ENCODE measurements around the gene UCK1.

DNA sequence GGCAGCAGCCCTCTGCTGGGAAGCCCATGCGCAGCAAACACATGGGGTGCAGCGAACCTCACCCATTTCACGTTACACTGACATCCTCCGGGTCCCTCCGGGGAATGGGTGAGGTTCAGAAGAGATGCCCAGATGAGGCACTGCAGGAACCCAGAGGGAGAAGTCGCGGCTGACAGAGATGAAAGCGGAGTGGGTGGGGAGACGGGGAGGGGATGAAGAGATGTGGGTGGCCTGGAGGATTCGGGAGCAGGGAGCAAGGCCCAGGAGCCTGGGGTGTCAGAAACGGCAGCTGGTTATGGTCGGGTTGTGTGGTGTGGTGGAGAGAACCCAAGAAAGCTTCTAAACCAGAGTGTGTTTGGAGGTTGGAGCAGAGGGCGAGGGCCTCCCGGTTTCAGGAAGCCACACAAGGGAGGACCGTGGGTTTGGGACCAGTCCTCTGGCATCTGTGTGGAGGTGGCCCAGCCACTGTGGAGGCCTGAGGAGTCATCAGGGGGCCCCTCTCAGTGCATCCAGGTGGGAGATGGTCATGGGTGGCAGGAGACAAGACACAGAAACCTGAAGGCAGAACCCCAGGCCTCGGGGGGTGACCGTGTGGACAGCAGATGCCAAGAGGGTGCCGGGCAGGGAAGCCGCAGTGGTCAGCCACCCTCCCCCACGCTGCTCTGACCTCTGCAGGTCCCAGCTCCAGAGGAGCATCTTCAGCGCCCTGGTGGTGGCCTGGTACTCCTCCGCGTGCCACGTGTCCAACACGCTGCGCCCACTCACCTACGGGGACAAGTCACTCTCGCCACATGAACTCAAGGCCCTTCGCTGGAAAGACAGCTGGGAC is 8.6 kb downstream of the UCK1 start:
- no peak for TF ChIP-seq EZH2 (IDR thresholded peaks at IDR 0.05; ENCODE audit: borderline replicate concordance, low read length)
- TF ChIP-seq, protein P1, sequence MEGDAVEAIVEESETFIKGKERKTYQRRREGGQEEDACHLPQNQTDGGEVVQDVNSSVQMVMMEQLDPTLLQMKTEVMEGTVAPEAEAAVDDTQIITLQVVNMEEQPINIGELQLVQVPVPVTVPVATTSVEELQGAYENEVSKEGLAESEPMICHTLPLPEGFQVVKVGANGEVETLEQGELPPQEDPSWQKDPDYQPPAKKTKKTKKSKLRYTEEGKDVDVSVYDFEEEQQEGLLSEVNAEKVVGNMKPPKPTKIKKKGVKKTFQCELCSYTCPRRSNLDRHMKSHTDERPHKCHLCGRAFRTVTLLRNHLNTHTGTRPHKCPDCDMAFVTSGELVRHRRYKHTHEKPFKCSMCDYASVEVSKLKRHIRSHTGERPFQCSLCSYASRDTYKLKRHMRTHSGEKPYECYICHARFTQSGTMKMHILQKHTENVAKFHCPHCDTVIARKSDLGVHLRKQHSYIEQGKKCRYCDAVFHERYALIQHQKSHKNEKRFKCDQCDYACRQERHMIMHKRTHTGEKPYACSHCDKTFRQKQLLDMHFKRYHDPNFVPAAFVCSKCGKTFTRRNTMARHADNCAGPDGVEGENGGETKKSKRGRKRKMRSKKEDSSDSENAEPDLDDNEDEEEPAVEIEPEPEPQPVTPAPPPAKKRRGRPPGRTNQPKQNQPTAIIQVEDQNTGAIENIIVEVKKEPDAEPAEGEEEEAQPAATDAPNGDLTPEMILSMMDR (conservative IDR thresholded peaks at IDR 0.05 in 1 of 2, IDR thresholded peaks at IDR 0.05 in 1 of 2; ENCODE audit: extremely low read depth in 1 of 2, insufficient read depth in 1 of 2, low read depth in 1 of 2, low read length in 2 of 2): no peak

Data from mammary epithelial cell (primary cell).